Fibroblast of pulmonary artery (primary cell): Measurements from ENCODE around the gene HMGCLL1.

Experiments
- DNase-seq: peaks from one replicate; pipeline ENCODE4 v3.0.0-alpha.2; 2010; ENCODE audit warnings: low read depth
- H3K4me3 ChIP-seq: replicated peaks from 2 replicates; pipeline ENCODE4 v1.5.1; 2011; ENCODE audit warnings: low read depth, mild to moderate bottlenecking, control low read depth, low read length, moderate library complexity
- CTCF ChIP-seq: IDR thresholded peaks from 2 replicates; pipeline ENCODE4 v1.5.1; 2011; ENCODE audit warnings: mild to moderate bottlenecking, control low read depth, low read length, inconsistent platforms; ENCODE audit errors: missing control alignments

HMGCLL1 gene

GRCh38 chr6:55584654-55585354, 5.8 kb upstream of the HMGCLL1 start:
- TF ChIP-seq CTCF, result no peak
- H3K4me3 ChIP-seq, result no peak overlapping the region
- DNase-seq, result no peak

GRCh38 chr6:55576811-55577210, 2.2 kb downstream of the HMGCLL1 start:
- TF ChIP-seq CTCF, result no peak
- DNase-seq, result no peak
- H3K4me3 ChIP-seq, result no peak overlapping the region

- no peak for DNase-seq
- H3K4me3 ChIP-seq, result no peak overlapping the region
- TF ChIP-seq CTCF, result no peak
Observed at GRCh38 chr6:55574556-55574955, 4.4 kb downstream of the HMGCLL1 start.

- DNase-seq, result no peak
Observed at GRCh38 chr6:55569638-55570037, 9.4 kb downstream of the HMGCLL1 start.

GRCh38 chr6:55568808-55569439, 10.1 kb downstream of the HMGCLL1 start:
- no peak overlapping the region for H3K4me3 ChIP-seq
- DNase-seq, result no peak
- TF ChIP-seq CTCF, result no peak

More at GRCh38 chr6:55569638-55570037, 9.4 kb downstream of the HMGCLL1 start:
- TF ChIP-seq CTCF, result no peak
- no peak overlapping the region for H3K4me3 ChIP-seq

- H3K4me3 ChIP-seq, result no peak overlapping the region
- TF ChIP-seq CTCF, result no peak
- DNase-seq, result no peak
Observed at GRCh38 chr6:55567558-55567957, 11.4 kb downstream of the HMGCLL1 start.
